H54 (cell line): ENCODE results near the gene MCAM.

ENCODE experiments used
- DNase-seq: peaks from one replicate; pipeline ENCODE4 v3.0.0; 2011; ENCODE audit warnings: low spot score, mixed read lengths; ENCODE audit not compliant: insufficient read length
- FAIRE-seq: peaks from 3 replicates; lab custom pipeline; 2011; peaks lifted over from hg19 to GRCh38; lab: Jason Lieb, UNC
- POLR2A ChIP-seq: IDR thresholded peaks from 2 replicates; pipeline ENCODE4 v1.6.1; 2011; ENCODE audit warnings: low read depth, mild to moderate bottlenecking, low read length

Gene MCAM

GRCh38 chr11:119340335-119341221 is 23.6 kb upstream of the MCAM start, which contains the start of gene C1QTNF5:
Gene C1QTNF5, minus strand, starts transcription at chr11:119340883. Its CDS starts 486 bp downstream, at chr11:119340397.
- FAIRE-seq = no peak
- no peak for DNase-seq
- TF ChIP-seq POLR2A = no peak

- TF ChIP-seq POLR2A = no peak
- FAIRE-seq = no peak
- no peak for DNase-seq
Observed at GRCh38 chr11:119339589-119340334, 22.8 kb upstream of the MCAM start.

GRCh38 chr11:119338965-119339588 is 22.1 kb upstream of the MCAM start:
- no peak for FAIRE-seq
- no peak for TF ChIP-seq POLR2A
- DNase-seq = no peak

DNA sequence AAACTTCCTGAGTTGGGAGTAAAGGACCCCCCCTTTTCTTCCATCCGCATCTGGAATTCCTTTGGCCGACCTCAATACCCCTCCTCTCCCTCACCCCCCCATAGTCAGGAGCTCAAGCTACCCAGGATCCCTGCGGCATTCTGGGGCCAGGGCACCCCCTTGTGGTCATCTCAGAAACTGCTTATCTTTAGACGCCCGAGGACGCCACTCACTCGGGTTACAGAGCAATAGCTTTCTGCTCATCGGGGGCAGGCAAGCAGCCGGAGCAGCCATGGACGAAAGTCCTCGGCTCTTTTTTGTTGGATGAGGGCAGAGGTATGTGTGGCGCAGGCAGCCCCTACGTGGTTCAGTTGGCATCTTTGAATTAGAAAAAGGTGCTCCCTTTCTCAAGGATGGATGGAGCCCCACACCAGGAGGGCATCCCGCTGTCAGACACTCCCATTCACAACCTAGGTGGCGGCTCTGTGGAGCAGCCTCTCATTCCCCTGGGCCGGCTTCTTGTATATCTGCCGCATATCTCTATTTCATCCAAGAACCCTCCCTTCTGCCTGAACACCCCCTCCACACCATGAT is 21.5 kb upstream of the MCAM start:
- FAIRE-seq (no peak), DNase-seq (peak; percentile 83)
- no peak for TF ChIP-seq POLR2A

DNA sequence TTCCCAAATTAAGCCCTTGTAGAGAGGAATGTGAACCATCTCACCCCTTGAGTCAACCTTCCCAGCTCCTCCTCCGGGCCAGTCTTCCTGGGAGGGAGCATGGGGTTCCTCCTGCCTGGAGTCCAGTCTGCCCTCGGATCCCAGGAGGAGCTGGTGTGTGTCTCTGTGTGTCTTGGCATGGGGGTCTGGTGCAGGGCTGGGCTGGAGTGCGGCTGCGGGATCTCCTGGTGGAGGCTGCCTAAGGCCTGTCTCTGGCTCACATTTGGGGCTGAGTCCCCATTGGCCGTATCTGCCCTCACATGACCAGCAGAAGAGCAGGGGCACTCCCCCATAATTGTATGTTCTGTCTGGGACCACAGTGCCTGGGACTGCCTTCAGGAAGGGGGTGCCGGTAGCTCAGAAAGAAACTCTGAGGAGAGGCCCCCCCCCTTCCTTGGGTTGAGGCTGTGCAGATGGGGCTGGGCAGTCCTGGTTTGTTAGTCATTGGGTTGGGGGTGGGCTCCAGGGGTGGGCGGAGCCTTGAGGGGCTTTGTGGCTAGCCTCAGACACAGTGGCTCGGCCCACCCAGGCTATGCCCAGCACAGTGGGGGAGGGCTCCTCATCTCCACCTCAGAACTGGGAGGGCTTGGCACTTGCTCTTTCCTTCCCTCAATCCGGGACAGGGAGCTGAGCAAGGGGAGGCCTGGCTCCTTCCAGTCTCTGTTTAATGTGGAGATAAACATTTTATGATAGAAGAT is 20.8 kb upstream of the MCAM start:
- TF ChIP-seq POLR2A = no peak
- FAIRE-seq = no peak
- DNase-seq = no peak

- no peak for TF ChIP-seq POLR2A
- FAIRE-seq (no peak), DNase-seq (no peak)
Observed at GRCh38 chr11:119336744-119337469, 20.0 kb upstream of the MCAM start.

DNA sequence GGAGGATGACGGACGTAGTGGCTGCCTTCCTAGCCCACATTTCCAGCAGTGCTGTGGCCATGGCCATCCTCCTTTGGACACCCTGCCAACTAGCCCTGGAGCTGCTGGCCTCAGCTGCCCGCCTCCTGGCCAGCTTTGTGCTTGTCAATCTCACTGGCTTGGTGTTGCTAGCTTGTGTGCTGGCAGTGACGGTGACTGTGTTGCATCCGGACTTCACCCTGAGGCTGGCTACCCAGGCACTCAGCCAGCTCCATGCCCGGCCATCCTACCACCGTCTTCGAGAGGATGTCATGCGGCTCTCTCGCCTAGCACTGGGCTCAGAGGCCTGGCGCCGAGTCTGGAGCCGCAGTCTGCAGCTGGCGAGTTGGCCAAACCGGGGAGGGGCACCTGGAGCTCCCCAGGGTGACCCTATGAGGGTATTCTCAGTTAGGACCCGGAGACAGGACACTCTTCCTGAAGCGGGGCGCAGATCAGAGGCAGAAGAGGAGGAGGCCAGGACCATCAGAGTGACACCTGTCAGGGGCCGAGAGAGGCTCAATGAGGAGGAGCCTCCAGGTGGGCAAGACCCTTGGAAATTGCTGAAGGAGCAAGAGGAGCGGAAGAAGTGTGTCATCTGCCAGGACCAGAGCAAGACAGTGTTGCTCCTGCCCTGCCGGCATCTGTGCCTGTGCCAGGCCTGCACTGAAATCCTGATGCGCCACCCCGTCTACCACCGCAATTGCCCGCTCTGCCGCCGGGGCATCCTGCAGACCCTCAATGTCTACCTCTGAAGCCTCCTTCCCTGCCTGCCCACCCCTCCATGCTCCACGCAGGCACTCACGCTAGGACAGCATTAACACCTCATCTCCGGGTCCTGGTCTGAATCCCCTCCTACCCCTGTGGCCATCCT is 19.0 kb upstream of the MCAM start:
- TF ChIP-seq POLR2A = no peak
- no peak for DNase-seq
- no peak for FAIRE-seq

GRCh38 chr11:119335091-119335654 is 18.2 kb upstream of the MCAM start:
- DNase-seq (no peak), FAIRE-seq (no peak)
- no peak for TF ChIP-seq POLR2A

GRCh38 chr11:119334174-119334930 is 17.4 kb upstream of the MCAM start, which contains the start of gene RNF26:
Gene RNF26, plus strand, starts transcription at chr11:119334527. Its CDS starts 596 bp downstream, at chr11:119335123.
- FAIRE-seq = peak; percentile 93
- DNase-seq = peak; percentile 91
- TF ChIP-seq POLR2A = peak; percentile 38; the same call in 1 of the 2 replicates

DNA sequence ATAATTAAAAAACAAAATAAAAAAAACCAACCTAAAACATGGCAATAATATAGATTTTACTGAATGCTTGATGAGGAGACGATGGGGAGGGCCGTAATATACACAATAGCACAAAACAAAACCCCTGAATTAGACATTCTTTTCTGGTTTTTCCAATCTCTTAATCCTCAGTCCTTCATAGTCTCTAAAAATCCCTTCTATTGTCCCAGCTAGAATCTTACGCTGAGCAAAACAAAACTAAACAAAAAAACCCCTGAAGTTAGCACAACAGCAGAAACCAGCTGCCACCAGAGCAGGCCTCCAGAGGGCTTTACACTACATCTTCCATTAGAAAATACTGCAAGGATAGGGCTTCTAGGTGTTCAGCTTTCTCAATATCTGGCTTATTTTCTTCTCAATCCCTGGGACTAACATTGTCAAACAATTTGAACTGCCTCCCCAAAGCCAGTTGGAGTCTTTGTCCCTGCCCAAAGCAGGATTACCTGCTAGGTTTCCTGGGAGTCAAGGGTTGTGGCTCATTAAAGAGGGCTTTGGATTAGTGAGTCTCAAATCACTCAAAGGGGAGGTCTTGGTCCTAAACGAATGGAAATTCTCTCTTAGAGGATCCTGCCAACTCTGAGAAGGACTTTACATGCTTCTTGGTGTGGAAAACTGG is 15.3 kb upstream of the MCAM start:
- no peak for TF ChIP-seq POLR2A
- no peak for FAIRE-seq

More for the DNA sequence above, 15.3 kb upstream of the MCAM start:
- no peak for DNase-seq
